ENCODE data around the gene VAMP2.

- TF ChIP-seq YY1 (tag by site-specific recombination; IDR thresholded peaks at IDR 0.05) (no peak), ZNF530 (tag by site-specific recombination; IDR thresholded peaks at IDR 0.05; ENCODE audit: low read depth) (no peak), PRDM1 (tag by site-specific recombination; IDR thresholded peaks at IDR 0.05) (no peak), CTCF (tag by site-specific recombination; IDR thresholded peaks at IDR 0.05) (no peak), ZNF404 (tag by site-specific recombination; IDR thresholded peaks at IDR 0.05) (no peak), ZNF350 (tag by site-specific recombination; IDR thresholded peaks at IDR 0.05) (no peak), ZNF2 (tag by site-specific recombination; IDR thresholded peaks at IDR 0.05) (no peak), ZNF138 (tag by site-specific recombination; IDR thresholded peaks at IDR 0.05; ENCODE audit: borderline replicate concordance) (no peak)
- TF ChIP-seq, protein P1, sequence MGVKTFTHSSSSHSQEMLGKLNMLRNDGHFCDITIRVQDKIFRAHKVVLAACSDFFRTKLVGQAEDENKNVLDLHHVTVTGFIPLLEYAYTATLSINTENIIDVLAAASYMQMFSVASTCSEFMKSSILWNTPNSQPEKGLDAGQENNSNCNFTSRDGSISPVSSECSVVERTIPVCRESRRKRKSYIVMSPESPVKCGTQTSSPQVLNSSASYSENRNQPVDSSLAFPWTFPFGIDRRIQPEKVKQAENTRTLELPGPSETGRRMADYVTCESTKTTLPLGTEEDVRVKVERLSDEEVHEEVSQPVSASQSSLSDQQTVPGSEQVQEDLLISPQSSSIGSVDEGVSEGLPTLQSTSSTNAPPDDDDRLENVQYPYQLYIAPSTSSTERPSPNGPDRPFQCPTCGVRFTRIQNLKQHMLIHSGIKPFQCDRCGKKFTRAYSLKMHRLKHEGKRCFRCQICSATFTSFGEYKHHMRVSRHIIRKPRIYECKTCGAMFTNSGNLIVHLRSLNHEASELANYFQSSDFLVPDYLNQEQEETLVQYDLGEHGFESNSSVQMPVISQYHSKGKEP (tag by site-specific recombination; IDR thresholded peaks at IDR 0.05), result no peak
Observed at GRCh38 chr17:8161289-8162232, 1.2 kb downstream of the VAMP2 start.

Data from HEK293 (cell line).